ENCODE data around the gene PPFIA1. TPM values are rescaled to one million over a fixed set of nuclear protein-coding genes. Genes with fewer than 3 reads are reported as not detected.

Gene PPFIA1
- polyA plus RNA-seq (ENCODE audit: insufficient read length) = 29.5 TPM

DNA sequence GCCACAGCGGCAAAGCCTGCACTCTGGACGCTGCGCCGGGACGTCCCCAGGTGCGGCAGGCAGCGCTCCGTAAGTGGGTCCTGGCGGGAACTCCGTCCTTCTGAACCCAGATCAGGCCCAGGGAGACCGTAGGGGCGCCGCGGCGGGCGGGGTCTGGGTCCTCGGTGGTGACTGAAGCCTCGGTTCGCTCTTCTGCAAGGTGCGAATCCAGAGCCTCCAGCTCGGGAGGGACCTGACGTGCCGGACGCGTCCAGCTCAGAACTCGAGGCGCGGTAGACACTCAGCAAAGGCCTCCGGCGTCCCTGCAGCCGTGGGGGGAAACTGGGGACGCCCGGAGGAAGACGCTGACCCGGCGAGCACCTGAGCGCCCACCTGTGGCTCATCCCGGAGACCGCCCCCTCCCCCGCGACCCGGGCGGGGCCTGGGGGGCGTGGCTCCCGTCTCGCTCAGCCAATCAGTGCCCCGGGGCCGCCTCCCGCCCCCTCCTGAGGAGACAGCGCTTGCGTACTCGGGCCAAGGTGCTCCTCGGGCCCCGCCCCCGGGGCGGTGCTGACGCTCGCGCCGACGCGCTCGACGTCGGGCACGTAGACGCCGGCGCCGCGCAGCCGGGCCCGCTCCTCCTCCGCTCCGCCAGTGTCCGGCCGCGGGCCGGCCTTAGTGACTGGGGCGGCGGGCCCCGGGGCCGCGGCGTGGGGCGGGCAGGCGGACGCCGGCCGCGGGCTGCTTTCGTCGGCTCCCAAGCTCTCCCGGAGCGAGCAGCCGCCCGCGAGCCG is at the start of gene PPFIA1:
PPFIA1 (plus strand) TSS at position 587 of the 773 bp plus-strand sequence. CDS start 1,483 bp downstream, outside the sequence.
- peak; percentile 98 for DNase-seq

DNA sequence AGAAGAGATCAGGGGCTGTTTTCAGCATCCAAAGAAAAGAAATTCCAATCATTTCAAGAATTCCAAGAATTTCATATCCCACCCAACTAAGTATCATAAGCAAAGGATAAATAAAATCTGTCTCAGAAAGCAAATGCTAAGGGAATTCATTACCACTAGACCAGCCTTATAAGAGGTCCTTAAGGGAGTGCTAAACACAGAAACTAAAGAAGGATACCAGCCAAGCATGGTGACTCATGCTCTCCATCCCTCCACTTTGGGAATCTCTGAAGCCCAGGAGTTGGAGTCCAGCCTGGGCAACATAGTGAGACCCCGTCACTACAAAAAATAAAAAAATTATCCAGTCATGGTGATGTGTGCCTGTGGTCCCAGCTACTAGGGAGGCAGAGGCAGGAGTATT is 49.6 kb upstream of the PPFIA1 start:
- no peak for DNase-seq

DNA sequence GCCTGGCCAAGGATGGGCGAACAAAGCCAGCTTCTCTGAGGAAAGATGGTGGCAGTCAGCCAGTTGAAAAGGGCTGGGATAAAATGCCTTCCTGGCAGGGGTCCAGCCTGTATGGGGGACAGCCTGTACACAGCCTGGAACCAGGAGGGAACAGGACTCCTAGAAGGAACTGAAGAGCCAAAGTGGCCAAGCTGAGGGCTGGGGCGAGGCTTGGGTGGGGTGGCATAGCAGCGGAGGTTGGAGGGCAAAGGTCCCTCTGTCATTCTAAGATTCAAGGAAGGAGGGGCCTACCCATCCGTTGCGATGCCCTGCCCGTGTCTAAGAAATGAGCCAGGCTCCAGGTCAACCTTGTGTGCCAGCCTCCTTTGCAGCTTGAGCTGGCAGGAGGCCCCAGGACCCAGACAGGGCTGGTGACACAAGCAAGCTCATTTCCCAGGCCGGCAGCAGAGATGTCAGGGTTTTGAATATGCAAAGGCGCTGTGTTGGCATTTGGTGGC is 44.8 kb upstream of the PPFIA1 start:
- DNase-seq = no peak

DNA sequence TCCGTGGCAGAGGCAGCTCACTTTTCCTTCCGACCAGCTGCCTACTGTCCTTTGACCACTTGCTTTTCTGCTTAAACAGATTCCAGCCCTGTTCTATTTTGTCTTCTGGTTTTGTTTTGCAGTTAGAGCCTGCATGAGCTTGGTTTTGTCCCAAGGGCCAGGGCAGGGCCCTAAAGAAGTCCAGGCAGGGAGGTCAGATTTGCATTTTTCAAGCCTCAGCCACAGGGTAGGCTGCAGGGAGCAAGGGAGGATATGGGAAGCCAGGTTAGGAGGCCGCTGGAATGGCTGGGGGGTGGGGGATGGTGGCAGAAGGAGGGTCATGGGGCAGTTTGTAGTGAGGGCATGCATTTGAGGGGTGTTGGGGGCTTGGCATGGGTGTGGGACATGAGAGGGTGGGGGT is 44.3 kb upstream of the PPFIA1 start:
- DNase-seq = no peak

DNA sequence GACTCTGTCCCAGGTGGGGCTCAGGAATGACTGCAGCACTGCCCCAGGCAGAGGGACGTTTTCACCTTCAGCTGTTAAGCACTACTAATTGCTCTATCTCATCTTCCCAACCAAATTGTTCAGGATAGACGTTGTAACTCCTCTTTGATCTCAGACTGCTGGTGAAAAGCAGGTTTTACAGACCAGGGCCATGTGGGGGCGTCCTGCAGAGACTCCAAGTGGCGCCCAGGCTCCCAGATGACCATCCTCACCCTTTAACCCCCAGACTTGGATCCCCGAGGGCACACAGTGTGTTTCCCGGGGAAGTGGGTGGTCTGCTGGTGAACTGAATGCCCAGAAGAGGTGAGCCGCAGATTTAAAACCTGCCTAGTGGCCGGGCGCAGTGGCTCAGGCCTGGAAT is 43.5 kb upstream of the PPFIA1 start:
- DNase-seq = no peak

DNA sequence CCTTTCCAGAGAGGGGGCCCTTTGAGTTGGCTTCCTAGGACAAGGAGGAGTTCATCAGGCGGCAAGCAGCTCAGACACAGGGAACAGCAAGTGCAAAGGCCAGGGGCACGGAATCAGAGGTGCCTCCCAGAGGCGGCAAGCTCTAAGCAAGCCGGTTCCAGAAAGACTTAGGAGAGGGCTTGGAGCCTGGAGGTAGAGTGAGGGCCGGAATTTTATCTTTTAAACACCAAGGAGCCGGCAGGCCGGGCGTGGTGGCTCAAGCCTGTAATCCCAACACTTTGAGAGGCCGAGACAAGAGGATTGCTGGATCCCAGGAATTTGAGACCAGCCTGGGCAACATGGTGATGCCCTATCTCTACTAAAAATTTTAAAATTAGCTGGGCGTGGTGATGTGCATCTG is 40.8 kb upstream of the PPFIA1 start:
- DNase-seq = no peak

DNA sequence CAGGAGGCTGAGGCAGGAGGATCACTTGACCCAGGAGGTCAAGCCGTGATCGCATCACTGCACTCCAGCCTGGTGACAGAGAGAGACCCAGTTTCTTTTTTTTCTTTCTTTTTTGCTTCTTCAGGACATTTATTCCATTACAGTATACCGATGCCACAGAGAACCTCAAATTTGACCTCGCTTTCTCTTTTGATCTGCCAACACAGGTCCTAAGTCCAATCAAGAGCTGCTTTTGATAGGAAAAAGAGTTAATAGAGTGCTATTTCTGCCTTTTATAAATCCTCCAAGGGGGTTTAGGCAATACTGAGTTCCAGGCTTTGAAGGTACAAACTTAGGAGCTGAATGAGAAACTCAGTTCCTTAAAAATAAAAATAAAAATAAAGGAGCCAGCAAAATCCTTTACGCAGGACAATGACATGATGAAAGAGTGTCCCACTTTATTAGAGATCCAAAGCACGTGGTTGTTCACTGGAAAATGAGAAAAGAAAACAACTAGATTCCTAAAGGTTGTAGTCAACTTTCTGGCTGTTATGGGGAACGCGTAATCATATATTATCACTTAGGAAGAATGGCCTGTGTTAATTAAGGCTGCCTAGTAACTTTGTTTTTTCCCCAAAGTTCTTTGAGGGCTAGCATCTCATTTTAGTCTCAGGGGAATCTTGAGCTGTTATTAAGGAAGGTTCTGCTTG is 40.2 kb upstream of the PPFIA1 start:
- DNase-seq = no peak

DNA sequence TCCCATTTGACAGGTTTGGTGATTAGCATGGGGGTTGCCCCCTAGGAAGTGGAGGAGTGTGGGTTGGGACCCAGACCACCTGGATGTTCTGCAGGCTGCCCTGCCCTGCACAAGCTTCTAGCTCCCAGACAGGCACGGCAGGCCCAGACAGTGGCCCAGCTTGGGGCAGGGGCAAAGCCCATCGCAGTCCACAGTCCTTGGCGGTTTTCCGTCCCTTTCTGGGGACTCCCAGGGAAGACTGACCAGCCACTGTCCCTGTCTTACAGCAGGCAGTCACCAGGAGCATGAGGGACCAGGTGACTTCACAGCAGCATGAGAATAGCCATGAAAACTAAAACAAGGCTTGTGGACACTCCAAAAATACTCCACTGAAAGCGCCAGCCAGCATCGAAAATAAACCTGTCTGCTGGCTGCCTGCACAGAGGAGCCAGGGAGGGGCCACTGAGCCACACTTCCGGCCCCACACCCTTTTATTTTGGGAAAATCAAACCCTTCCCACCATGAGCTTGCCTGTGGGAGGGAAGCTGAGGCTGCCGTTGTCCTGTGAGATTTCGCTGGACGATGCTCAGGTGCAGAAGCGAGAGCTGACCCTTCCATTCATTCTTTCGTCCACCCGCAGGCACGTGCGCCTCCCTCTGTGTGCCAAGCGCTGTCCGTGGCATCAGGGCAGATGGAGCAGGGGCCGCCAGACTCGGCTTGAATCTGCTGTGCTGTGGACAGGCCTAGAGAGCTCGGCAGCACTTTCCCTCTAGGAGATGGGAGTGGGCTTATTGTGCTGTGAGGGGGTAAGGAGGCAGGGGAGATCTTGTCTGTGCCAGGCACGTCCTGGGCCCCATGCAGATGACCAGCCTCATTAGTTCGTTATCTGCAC is 39.4 kb upstream of the PPFIA1 start:
- no peak for DNase-seq

DNA sequence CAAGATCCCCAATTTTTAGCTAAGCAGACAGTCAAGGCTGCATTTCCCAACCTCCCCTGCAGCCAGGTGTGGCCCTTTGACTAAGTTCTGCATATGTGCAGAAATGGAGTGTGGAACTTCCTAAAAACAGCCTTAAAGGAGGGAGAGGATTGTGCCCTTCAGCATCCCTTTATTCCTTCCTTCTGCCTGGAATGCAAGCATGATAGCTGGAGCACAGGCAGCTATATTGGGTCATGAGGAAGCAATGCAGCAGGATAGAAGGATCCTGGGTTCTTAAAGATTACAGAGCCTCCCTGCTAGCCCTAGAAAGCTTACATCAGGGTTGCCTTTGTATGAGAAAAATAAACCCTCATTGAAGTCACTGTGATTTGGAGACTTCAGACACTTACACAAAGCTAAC is 37.5 kb upstream of the PPFIA1 start:
- no peak for DNase-seq

DNA sequence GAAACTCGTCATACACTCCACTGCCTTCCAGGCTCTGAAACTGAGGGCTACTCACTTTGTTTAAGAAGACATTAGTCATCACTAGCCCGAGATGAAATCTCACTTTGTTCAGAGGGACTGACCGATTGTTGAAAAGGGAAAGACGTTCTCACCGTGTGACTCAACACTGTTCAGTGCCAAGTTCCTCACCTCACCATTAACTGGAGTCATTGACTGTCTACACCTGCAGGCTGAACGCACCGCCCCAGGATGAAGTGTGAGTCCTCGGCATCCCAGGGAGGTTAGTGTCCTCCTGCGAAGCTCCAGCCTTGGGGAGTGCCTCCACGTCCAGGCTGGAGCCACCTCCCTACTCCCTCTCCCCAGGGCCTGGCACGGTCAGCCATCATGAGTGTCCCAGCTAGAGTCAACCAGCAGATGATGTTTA is 37.0 kb upstream of the PPFIA1 start:
- no peak for DNase-seq

DNA sequence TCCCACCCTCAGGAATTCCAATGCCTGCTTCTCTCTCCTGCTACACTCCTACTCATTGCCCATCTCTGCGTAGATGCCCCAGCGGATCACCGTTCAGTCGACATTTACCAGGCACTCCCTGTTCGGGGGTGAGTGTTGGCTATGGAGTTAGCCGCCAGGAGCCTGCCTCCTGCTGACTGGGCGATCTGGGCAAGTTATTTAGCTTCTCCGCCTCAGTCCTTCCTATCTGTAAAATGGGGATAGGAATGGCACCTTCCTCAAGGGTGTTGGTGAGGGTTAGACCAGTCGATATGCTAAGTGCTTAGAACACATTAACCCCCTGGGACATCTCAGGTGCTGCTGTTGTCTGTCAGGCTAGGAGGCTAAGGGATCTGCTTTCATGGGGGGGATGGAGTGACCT is 36.5 kb upstream of the PPFIA1 start:
- DNase-seq = no peak

DNA sequence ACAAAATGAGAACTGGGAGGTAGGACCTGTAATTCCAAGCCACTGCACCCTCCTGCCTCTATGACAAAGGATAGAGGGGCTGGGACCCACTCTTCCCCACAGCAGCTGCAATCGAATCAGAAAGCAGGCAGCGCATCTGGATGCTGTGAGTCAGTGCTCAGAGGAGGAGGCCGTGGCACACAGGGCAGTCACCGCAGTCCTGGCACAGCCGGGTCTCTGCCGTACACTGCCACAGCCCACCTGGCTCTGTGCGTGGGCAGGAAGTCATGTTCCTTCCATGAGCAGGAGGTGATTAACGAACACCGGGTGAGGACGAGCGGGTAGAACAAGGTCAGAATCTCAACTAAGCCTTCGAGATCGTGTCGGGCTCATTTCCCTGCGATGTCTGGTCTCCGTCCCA is 30.2 kb upstream of the PPFIA1 start:
- no peak for DNase-seq

DNA sequence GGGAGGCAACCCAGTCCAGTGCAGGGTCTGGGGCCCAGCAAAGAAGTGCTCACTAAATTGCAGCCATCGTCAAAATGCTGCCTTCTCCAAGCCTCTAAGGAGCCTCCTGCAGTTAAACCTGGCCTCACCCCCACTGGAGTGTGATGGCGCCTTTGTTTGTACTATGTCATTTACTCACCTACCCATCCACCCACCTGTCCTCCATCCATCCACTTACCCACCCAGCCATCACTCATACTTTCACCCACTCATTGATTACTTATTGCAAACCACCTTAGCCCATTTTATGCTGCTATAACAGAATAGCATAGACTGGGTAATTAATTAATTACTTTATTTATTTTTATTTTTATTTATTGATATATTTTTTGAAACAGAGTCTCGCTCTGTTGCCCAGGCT is 28.8 kb upstream of the PPFIA1 start:
- no peak for DNase-seq

DNA sequence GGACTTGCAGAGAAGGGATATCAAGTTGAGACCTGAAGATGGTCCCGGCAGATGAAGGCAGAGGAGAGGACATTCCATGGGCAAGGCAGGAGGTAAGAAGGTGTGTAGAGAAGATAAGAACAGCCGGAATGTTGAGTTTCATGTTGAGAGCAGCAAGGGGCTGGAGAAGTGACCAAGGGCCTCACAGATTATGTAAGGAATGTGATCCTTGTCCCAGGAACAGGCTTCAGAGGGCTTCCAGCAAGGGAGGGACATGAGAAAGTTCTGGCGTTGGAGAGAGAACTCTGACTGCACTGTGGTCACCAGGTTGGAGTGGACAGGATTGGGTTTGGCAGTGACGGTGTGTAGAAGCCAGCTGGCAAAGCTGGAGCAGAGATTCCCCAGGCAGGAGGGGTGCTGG is 27.6 kb upstream of the PPFIA1 start:
- no peak for DNase-seq

DNA sequence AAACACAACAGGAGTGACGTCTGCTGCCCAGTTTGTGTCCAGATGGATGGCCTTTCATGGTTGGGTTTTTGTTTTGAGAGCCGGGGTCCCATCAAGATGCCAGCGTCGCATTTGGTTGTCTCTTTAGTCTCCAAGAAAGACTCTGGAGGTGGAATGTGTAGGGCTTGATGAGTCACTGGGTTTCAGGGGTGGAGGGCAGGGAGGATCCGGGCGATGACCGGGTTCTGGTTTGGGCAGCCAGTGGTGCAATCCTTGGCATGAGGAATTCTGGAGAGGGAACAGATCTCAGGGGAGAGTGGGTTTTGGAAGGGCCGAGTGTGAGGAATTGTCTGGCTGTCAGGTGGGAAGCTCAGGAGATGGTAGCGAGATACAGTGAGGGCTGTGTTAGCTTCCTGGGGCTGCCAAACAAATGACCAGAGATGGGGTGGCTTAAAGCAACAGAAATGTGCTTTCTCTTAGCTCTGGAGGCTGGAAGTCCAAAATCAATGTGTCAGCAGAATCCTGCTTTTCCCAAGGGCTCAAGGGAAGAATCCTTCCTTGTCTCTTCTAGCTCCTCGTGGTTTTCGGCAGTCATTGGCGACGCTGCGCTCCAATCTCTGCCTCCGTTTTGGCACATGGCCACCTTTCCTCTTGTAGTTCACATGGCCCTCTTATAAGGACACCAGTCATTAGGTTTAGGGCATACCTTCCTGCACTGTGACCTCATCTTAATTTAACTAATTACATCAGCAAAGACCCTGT is 26.4 kb upstream of the PPFIA1 start:
- no peak for DNase-seq

DNA sequence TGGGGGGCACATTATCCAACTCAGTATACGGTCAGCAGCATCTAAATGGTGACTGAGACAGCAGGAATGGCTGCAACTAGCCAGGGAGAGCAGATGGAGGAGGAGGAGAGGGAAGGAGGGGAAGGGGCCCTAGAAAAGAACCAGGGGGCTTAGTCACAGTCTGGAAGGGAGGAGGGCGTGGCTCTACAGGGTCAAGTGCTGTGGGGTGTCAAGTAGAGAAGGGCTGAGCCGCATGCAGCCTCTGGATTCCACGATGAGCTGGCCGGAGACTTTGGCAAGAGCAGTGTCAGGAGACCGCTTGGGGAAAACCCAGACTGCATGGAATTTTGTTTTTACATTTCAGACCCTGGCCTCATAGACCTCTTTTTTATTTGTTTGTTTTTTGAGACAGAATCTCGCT is 25.8 kb upstream of the PPFIA1 start:
- no peak for DNase-seq

DNA sequence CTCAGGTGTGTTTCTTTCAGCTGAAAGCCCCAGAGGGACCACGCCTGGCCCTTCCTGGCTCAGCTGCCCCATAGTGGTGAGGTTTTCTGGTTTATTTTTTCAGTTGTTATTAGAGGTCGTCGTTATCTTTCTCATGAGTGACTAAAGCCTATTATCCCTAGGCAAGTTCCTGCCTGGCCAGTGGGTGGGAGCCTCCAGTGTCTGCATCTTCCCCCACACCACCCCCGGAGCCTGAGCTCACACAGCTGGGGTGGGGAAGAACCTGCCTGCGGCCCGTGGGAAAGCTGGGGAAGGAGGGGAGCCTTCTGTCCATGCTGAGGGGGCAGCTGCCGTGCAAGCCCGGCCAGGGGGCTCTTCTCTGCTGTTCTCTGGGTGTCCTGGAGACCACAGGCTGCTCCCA is 24.3 kb upstream of the PPFIA1 start:
- DNase-seq = no peak

DNA sequence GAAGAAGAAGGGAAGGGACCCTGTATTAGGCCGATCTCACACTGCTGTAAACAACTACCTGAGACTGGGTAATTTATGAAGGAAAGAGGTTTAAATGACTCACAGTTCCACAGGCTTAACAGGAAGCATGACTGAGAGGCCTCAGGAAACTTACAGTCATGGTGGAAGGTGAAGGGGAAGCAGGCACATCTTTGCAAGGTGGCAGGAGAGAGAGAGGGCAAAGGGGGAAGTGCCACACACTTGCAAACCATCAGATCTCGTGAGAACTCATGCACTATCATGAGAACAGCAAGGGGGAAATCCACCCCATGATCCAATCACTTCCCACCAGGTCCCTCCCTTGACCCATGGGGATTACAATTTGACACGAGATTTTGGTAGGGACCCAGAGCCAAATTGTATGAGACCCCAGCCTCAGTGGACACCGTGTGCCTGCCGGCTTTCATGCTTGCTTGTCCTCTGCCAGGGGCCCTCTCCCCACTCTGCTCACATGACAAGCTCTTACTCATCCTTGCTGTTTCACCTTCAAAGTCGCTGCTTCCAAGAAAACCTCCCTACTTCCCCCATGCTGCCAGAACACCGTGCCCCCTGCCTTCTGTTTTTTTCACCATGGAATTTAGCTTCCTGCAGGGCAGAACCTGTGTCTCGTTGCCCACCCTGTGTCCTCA is 23.3 kb upstream of the PPFIA1 start:
- no peak for DNase-seq

DNA sequence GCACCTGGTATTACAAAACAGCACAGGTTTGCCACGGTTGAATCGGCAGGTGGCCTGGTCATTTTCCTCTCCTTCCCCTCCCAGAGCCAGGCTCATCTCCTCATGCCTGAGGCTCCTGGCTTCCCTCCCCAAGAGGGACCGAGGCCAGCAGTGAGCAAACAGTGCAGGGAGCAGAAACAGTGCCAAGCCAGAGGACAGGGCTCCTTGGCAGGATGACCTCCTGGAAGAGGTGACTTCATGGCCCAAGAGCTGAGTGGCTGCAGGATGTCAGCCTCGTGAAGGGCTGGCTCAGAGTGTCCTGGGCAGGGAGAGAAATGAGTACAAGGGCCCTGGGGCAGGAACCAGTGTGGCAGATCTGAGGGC is 22.8 kb upstream of the PPFIA1 start:
- no peak for DNase-seq

DNA sequence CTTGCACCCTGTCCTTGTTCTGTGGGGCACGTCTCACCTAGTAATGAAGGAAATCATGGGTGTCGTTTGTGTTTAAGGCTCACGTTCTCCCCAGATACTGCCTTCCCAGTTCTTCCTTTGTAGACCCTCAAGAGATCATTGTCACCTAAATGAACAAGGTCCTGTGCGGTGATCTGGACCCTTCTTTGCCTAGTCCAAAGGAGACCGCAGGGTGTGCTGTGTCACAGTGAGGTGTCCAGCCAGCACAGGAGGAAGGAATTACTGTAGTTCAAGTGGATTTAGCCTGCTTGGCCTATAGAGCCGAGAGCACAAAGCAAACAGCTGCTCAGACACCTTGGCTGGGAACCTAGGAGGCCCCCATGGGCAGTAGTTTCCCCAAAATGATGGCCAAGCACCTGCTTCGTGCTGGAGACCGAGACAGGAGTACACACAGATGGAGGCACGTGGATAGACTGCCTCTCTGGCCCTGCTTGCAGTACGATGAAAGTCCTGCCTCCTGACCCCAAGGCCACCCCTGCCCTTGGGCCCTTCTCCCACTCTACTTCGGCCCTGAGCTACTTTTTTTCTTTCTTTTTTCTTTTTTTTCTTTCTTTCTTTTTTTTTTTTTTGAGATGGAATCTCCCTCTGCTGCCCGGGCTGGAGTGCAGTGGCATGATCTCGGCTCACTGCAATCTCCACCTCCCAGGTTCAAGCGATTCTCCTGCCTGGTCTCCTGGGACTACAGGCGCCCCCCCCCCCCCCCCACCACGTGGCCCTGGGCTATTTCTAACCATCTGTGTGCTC is 19.4 kb upstream of the PPFIA1 start:
- DNase-seq = peak; percentile 74
